ENCODE data around the gene LAX1.
"Not testable (repeated sequence)": the region's sequence is repeated elsewhere in the genome, so short reads cannot be mapped to it uniquely, and the experiment has no call there.

The LAX1 gene

GRCh38 chr1:203765029-203765837 is at the start of gene LAX1:
TSS of gene LAX1 (plus strand) at chr1:203765183. CDS start at chr1:203765566, 383 bp downstream.
- DNase-seq (ENCODE audit: low spot score) = no peak

DNA sequence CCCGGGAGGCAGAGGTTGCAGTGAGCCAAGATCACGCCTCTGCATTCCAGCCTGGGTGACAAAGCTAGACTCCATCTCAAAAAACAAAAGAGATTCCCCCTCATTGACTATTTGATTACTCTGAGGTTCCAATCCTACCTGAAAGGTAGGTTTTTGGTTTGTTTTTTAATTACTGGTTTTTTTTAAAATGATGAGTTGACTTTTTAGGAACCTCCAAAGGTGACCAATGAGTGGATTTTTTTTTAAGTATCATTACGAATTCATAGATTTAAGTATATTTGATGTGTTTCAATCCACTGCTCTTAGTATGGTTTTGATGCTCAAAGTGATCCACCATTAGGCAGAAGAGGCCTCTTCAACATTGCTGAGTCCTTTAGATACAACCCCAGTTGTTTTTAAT is 47.9 kb upstream of the LAX1 start:
- DNase-seq (ENCODE audit: low spot score) = no peak

GRCh38 chr1:203720242-203720641 is 44.7 kb upstream of the LAX1 start:
- no peak for DNase-seq (ENCODE audit: low spot score)

DNA sequence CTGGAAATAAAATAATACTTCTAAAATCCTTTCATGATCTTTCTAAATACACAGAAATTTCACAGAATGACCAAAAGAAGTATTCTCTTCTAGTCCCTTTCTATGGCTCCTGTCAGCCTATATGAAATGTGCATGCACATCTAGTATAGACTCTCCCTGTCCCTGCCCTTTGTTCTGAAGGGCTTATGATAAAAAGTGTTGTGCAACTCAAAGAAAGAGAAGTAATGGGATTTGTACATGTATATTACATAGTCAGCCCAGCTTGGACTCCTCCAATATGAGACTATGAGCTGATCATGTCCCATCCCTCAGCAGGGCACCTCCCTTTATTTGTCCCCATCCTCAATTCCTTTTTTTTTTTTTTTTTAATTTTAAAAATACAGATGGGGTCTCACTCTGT is 42.1 kb upstream of the LAX1 start:
- no peak for DNase-seq (ENCODE audit: low spot score)

DNA sequence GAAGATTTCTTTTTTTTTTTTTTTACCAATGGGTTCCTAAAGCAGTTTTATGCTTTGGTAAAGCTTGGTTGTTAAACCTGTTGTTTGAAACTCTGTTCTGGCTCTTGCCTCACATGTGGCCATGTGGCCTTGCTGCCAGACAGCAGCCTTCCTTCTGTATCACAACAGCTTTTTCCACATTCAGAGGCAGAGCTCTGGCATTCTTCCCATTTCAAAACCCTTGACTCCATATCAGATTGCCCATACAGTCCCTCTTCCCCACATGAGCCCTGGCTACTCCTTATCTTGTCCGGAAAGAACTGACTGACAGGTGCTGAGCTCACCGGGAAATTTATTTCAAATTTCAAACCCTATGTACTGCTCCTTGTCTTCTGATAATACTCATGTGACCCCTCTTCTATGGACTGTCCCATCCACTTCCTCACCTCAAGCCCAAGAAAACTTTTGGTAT is 38.5 kb upstream of the LAX1 start:
- no peak for DNase-seq (ENCODE audit: low spot score)

GRCh38 chr1:203733009-203733863 is 31.7 kb upstream of the LAX1 start:
- DNase-seq (ENCODE audit: low spot score) = no peak

GRCh38 chr1:203742436-203742835 is 22.5 kb upstream of the LAX1 start:
- DNase-seq (ENCODE audit: low spot score) = no peak

- no peak for DNase-seq (ENCODE audit: low spot score)
Measured at GRCh38 chr1:203743091-203743571, 21.9 kb upstream of the LAX1 start.

- no peak for DNase-seq (ENCODE audit: low spot score)
Measured at GRCh38 chr1:203744075-203744972, 20.7 kb upstream of the LAX1 start.

- DNase-seq (ENCODE audit: low spot score) = no peak
Measured at GRCh38 chr1:203746281-203746680, 18.7 kb upstream of the LAX1 start.

DNA sequence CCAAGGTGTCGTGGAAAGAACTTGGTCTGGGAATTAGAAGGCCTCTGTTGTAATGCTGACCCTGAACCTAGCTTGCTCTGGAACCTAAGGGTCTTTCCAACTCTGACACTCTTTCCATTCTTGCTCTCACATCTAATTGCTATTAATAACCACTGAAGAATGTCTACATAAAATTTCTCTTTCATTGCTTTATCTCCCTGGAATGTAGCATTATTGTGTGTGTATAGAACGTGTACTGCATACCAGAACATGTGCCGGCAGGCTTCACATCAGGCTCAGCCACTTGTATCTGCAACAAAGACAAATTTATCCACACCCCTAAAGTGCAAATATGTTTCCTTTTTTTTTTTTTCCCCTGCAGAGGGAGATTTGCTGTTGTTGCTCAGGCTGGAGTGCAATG is 13.9 kb upstream of the LAX1 start:
- no peak for DNase-seq (ENCODE audit: low spot score)

- not testable (repeated sequence) for DNase-seq (ENCODE audit: low spot score)
Measured at GRCh38 chr1:203751618-203752361, 13.2 kb upstream of the LAX1 start.

GRCh38 chr1:203754455-203754864 is 10.5 kb upstream of the LAX1 start:
- DNase-seq (ENCODE audit: low spot score) = no peak

DNA sequence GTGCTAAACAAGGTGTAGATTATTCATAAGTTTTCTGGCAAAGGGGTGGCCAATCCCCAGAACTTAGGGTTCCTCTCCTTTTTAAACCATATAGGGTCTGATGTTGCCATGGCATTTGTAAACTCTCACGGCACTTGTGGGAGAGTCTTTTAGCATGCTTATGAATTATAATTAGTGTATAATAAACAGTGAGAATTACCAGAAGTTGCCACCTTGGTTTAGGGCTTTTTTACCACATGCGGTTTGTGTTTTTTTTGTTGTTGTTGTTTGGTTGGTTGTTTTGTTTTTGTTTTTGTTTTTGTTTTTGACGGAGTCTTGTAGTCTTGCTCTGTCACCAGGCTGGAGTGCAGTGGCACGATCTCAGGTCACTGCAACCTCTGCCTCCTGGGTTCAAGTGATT is 8.9 kb upstream of the LAX1 start:
- DNase-seq (ENCODE audit: low spot score) = no peak

- not testable (repeated sequence) for DNase-seq (ENCODE audit: low spot score)
Measured at GRCh38 chr1:203758749-203759148, 6.2 kb upstream of the LAX1 start.

DNA sequence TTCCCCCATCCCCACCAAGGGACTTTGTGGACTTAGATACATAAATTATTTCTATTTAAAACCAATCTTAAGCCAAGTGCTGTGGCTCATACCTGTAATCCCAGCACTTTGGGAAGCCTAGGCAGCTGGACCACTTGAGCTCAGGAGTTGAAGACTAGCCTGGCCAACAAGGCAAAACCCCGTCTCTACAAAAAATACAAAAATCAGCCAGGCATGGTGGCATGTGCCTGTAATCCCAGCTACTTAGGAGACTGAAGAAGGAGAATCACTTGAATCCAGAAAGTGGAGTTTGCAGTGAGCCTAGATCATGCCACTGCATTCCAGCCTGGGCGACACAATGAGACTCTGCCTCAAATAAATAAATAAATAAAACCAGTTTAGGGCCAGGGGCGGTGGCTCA is 4.5 kb upstream of the LAX1 start:
- no peak for DNase-seq (ENCODE audit: low spot score)

DNA sequence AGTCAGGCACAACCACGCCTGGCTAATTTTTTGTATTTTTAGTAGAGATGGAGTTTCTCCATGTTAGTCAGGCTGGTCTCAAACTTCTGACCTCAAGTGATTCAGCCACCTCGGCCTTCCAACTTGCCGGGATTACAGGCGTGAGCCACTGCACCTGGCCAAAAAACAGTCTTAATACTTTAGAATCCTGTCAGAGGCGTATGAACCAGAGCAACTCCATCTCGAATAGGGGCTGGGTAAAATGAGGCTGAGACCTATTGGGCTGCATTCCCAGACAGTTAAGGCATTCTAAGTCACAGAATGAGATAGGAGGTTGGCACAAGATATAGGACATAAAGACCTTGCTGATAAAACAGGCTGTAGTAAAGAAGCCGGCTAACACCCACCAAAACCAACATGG is 3.0 kb upstream of the LAX1 start:
- not testable (repeated sequence) for DNase-seq (ENCODE audit: low spot score)

- no peak for DNase-seq (ENCODE audit: low spot score)
Measured at GRCh38 chr1:203763505-203763904, 1.5 kb upstream of the LAX1 start.

- no peak for DNase-seq (ENCODE audit: low spot score)
Measured at GRCh38 chr1:203764105-203765028, 616 bp upstream of the LAX1 start.

DNA sequence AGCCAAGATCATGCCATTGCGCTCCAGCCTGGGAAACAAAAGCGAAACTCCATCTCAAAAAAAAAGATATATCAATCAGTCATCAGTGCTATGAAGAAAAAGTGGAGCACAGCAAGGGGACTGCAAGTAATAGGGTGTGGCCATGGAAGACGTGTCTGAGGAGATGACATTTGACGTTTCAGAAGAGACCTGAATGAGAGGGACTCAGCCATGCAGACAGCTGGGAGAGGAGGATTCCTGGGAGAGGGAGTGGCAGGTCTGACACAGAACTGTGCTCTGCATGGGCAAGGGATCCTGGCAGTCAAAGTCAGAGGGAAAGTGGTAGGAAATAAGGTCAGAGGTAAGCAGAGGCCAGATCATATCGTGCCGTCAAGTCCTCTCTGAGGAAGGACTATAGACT is 3.3 kb downstream of the LAX1 start:
- DNase-seq (ENCODE audit: low spot score) = no peak

All from ecto neural progenitor cell (in vitro differentiated cells).